IPS-NIHi7 (cell line): ENCODE data around the gene PIGL.
"Not testable (repeated sequence)": the region's sequence is repeated elsewhere in the genome, so short reads cannot be mapped to it uniquely, and the experiment has no call there.

Source experiments
- DNase-seq: peaks from one replicate; pipeline ENCODE4 v3.0.0; 2012; ENCODE audit warnings: mixed read lengths; ENCODE audit errors: extremely low spot score

PIGL gene

DNA sequence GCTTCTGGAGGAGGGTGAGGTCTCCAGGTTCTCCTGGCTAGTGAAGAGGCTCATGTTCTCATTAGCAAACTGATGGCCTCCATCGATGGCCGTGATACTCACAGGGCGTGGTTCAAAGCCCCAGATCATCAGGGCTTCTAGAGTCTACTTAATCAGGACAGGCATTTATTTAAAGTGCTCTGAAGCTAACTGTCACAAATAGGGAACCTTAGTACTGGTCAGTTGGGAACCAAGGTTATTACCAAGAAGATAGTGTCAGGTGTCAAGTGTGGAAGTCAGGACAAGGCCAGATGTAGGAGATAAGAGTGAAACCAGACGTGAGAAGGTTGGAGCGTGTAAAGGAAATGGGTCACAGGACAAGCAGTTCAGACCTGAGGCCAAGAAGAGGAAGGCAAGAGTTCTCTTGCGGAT lies 56.9 kb downstream of the PIGL start:
- no peak for DNase-seq

- DNase-seq: no peak
Observed at GRCh38 chr17:16275024-16275423, 58.0 kb downstream of the PIGL start.

- DNase-seq: no peak
Observed at GRCh38 chr17:16277163-16277562, 60.2 kb downstream of the PIGL start.

- no peak for DNase-seq
Observed at GRCh38 chr17:16281351-16281750, 64.3 kb downstream of the PIGL start.

DNA sequence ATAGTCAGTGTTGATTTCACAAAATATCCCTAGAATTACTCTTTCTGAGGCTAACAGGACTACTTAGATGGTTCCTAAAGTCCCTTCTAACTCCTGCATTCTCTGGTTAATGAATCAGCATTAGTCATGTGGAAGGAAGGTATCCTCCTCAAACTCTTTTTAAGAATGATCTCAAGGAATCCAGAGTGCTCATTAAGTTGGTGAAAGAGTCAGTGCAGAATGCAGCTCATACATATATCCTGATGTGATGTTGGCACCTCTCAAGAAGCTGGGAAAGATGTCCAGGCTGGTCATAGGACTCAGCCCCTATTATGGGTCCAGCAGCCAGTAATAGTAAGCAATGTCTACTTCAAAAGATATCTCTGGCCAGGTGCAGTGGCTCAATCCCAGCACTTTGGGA lies 65.5 kb downstream of the PIGL start:
- no peak for DNase-seq

DNA sequence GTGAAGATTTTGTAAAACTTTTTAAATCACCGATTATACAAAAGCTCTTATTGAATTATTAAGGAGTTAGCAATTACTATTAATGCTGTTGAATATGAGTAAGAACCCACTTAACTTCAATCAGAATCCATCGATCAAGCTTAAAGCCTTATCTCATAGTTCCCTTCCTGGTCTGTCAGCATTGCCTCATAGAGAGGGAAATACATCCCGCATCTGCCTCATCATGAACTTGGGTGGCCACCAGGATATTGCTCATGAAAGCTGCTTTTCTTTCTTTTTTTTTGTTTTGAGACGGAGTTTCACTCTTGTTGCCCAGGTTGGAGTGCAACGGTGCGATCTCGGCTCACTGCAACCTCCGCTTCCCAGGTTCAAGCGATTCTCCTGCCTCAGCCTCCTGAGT lies 66.7 kb downstream of the PIGL start:
- no peak for DNase-seq

GRCh38 chr17:16285646-16286008 lies 68.6 kb downstream of the PIGL start:
- no peak for DNase-seq

- peak; percentile 95 for DNase-seq
Observed at GRCh38 chr17:16286009-16286946, 69.3 kb downstream of the PIGL start.

- DNase-seq: peak; percentile 48
Observed at GRCh38 chr17:16286947-16287562, 70.0 kb downstream of the PIGL start.

DNA sequence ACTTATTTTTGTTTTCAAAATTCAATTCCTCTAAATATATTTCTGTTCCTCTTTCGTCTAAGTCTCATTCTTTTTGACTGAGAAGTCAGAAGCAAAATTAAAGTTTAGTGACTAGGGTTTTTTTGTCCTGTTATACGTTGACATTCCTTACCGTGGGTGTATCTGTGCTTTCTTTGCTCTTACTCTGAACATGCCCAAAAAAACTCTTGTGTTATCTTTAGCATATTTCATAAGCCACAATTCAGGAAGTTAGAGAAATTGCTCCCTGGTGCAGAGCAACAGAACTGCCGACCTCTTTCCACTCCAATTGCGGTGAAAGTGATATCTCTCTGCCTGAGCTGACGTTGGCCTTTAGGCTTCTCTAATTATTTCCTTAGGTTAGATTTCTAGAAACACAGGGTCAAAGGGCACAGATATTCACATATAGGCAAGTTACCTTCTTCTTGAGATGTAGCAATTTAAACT lies 70.6 kb downstream of the PIGL start:
- DNase-seq: no peak

DNA sequence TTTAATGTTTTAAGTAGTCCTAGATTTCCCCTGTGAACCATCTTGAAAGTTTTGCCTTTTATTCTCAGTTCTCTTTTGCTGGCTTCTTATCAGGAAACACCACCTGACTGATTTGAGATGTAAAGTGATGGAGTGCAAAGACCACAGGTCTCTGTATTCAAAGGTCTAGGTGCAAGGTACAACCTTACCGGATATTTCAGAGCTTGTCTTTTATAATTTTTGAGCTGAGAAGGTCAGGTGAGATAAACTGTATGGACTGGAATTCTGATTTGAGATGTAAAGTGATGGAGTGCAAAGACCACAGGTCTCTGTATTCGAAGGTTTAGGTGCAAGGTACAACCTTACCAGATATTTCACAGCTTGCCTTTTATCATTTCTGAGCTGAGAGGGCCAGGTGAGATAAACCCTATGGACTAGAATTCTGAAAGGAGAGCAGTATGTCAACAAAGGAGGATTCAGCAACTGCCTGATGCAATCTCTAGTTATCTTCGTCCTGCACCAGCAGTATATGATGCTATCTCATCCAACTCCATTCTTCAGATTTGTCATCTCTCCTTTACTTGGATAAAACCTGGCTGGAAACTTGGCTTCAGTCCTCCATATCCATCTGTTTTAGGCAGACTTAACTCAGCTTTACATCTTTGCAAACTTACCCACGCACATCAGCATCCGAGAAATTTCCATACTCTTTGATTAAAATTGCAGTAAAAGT lies 72.0 kb downstream of the PIGL start:
- no peak for DNase-seq

DNA sequence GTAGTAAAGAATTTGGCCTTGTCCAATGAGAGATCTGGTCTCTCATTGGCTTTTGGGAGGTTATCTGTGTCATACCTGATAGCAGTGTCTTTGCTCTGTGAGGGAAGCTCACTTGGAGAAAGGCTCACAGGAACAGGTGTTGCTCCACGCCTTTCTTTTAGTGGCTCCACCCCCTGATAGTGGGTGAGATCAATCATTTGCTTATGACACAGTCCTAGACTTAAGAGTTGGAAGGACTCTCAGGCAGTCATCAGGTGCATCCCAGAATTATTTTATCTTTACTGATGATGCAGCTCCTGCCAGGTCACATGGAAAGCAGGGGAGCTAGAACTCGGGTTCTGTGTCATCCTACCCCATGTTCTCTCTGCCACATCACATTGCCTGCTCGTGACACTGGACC lies 76.9 kb downstream of the PIGL start:
- no peak for DNase-seq

DNA sequence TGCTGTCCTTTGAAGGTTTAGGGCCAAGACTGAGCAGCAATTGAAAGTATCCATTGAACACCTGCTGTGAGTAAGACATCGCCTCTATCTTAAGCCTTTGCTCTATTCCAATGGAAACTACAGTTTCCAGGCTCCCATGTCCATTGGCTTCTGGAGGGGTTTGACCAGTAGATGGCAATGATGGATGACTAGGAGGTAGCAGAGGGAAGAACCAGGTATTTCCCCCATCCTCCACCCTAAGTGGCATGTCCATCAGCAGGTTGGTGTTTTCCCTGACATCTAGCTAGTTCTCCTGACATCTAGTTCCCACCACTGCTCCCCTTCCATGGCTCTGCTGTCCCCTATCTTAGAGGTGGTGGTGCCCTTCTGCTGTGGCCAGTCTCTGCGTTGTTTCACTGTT lies 77.5 kb downstream of the PIGL start:
- DNase-seq: no peak

DNA sequence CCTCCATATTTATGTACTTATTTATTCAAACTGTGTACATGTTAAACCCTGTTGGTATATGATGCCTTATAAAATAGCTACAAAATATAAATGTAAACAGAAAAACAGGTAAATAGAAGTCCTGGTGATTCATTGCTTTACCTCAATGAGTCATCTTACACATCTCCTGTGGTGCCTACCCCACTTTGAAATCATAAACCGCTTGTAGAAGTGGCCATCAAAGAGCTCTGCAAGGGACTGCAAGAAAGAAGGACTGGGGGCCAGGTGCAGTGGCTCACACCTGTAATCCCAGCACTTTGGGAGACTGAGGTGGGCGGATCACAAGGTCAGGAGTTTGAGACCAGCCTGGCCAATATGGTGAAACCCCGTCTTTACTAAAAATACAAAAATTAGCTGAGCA lies 79.1 kb downstream of the PIGL start:
- not testable (repeated sequence) for DNase-seq

DNA sequence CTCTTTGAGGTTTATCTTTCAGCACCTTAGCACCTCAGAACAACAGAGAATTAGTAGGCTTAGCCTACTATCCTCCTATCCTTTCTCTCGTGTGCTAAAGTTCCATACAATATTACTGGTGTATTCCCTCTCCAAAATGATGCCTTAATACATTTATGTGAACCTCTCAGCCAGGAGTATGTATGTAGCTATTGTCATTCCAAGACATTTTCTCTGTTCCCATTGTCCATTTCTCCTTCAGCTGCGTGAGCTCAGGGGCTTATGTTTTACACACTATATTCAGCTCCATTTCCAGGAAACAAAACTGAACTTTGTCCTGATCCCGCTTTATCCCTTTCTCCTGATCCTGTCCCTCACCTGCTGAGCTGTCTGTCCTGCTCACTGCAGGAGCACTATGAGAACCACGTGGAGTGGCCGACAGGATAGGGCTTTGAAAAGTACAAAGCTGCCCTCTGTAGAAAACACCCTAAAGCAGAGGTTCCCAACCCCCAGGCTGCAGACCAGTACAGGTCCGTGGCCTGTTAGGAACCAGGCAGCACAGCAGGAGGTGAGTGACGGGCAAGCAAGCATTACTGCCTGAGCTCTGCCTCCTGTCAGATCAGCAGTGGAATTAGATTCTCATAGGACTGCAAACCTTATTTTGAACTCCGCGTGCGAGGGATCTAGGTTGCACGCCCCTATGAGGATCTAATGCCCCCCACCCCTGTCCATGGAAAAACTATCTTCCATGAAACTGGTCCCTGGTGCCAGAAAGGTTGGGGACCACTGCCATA lies 80.5 kb downstream of the PIGL start:
- DNase-seq: no peak

- DNase-seq: no peak
Observed at GRCh38 chr17:16298140-16298662, 81.2 kb downstream of the PIGL start.

DNA sequence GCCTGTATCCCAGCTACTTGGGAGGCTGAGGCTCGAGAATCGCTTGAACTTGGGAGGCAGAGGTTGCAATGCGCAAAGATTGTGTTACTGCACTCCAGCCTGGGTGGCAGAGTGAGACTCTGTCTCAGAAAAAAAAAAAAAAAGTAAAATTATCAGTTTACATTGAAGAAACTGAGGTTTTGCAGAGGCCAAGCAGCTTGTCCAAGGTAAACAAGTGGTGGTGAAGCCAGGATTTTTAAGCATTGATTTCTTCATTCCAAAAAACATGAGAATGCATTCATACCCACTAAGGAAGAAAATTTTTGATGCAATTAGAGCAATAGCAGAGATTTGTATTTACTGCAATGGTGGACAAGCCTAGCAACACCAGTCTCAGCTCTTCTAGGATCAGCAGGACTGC lies 83.5 kb downstream of the PIGL start:
- DNase-seq: no peak

GRCh38 chr17:16301963-16302855 lies 85.2 kb downstream of the PIGL start:
- no peak for DNase-seq

DNA sequence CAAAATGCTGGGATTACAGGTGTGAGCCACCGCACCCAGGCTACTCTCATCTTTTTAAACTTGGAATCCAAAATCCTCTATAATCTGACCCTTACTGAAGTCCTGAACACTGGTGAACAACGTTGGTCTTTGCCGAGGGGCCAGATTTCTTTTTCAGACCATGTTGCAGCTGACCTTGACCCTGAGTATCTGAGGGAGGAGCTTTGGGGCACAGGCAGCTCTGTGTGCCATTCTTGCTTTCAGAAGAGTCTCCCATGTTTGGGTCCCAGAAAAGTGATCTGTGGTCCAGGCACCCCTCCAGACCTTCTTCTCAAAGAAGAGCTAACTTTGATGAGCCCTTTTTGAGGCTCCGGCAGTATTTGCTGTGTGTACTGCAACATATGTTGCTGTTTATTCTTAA lies 85.8 kb downstream of the PIGL start:
- DNase-seq: no peak

GRCh38 chr17:16304830-16305229 lies 87.8 kb downstream of the PIGL start:
- peak; percentile 53 for DNase-seq

DNA sequence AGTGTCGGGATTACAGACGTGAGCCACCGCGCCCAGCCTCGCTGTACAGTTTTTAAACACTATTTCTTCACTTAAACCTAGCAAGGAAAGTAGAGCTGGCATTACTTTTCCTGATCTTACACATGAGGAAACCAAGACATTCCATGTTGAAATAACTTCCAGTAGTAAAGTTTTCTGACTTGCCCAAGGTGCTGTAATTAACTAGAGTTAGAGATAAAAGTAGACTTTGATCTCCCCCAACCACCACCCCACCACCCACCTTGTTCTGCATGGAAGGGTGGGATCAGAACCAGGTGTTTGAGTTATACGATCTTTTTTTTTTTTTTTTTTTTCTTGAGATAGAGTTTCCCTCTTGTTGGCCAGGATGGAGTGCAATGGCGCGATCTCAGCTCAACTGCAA lies 89.2 kb downstream of the PIGL start:
- no peak for DNase-seq
